Nephron (organoid): ENCODE measurements around the gene ZNF581.
A peak's percentile ranks its signal among the peaks of the same experiment; 100 is the strongest.

Experiments
- H3K27ac Mint-ChIP-seq, 3 experiments: 2 replicates each; pipeline ENCODE4 v1.8.0; 2020; ENCODE audit warnings: mixed read lengths in 3 of 3, mild to moderate bottlenecking in 2 of 3, moderate library complexity in 1 of 3
- H3K27me3 Mint-ChIP-seq: 2 replicates; pipeline ENCODE4 v1.8.0; 2021; ENCODE audit warnings: low read depth, mild to moderate bottlenecking, moderate library complexity, mixed read lengths
- H3K36me3 Mint-ChIP-seq: 2 replicates; pipeline ENCODE4 v1.8.0; 2020; ENCODE audit warnings: low read depth, mixed read lengths
- H3K4me1 Mint-ChIP-seq: 2 replicates; pipeline ENCODE4 v1.8.0; 2020; ENCODE audit warnings: mixed read lengths
- H3K4me3 Mint-ChIP-seq, 3 experiments: 2 replicates each; pipeline ENCODE4 v1.8.0; 2020; ENCODE audit warnings: mild to moderate bottlenecking in 3 of 3, mixed read lengths in 3 of 3, moderate library complexity in 2 of 3
- H3K9me3 Mint-ChIP-seq: 2 replicates; pipeline ENCODE4 v1.8.0; 2020; ENCODE audit warnings: mixed read lengths
- TF ChIP-seq, protein P1 (sequence below), 3 experiments: fragments of 200-600 bp; sonication (generic); IDR thresholded peaks; one replicate each; pipeline ENCODE4 v1.5.0; 2021; ENCODE audit warnings: antibody characterized with exemption in 3 of 3; ENCODE audit not compliant: unreplicated experiment in 3 of 3

Gene ZNF581

DNA sequence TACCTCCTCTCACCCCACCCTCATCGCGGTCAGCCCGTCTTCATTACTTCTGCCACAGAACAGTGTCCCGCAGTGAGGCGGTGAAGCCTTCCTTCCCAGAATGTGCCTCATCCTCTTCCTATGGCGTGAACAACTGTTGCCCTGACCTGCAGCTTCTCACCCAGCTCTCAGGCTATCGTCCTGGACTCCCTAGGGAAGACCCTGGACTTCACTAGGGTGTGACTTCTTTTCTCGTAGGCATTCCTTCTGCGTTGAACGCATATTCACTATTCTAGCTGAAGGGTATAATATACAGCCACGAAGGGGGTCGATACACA is 37.0 kb upstream of the ZNF581 start:
- TF ChIP-seq, protein P1, sequence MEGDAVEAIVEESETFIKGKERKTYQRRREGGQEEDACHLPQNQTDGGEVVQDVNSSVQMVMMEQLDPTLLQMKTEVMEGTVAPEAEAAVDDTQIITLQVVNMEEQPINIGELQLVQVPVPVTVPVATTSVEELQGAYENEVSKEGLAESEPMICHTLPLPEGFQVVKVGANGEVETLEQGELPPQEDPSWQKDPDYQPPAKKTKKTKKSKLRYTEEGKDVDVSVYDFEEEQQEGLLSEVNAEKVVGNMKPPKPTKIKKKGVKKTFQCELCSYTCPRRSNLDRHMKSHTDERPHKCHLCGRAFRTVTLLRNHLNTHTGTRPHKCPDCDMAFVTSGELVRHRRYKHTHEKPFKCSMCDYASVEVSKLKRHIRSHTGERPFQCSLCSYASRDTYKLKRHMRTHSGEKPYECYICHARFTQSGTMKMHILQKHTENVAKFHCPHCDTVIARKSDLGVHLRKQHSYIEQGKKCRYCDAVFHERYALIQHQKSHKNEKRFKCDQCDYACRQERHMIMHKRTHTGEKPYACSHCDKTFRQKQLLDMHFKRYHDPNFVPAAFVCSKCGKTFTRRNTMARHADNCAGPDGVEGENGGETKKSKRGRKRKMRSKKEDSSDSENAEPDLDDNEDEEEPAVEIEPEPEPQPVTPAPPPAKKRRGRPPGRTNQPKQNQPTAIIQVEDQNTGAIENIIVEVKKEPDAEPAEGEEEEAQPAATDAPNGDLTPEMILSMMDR (IDR thresholded peaks at IDR 0.05; ENCODE audit: unreplicated experiment in 3 of 3), result peak; percentile 7 to 20 (median 17)
- no peaks in the 10 kb centered on the region for H3K27me3 Mint-ChIP-seq
- H3K4me3 Mint-ChIP-seq, result peak overlapping the region; percentile 97 to 99 (median 99)
- H3K27ac Mint-ChIP-seq, result peak overlapping the region; percentile 96 to 99 (median 99)
- no peaks in the 10 kb centered on the region for H3K9me3 Mint-ChIP-seq
- peaks cover 36% of the 10 kb centered on the region for H3K36me3 Mint-ChIP-seq
- peaks cover 21% of the 10 kb centered on the region for H3K4me1 Mint-ChIP-seq

DNA sequence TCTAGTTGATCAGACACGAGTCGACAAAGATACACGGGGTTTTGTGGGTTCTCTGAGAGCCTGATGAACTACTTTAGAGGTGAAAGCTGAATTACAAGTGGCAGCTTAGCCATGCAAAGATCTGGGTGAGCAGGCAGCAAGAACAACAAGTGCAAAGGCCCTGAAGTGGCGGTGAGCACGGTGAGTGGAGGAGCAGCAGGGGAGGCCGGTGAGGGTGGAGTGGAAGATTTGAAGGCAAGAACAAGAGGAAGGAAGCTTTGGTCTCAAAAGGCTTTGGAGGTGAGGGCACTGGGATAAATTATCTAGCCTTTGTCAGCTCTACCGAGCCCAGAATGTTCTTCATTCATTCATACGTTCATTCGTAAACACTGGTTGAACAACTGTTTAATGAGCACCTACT is 36.6 kb upstream of the ZNF581 start:
- H3K36me3 Mint-ChIP-seq, result peaks cover 39% of the 10 kb centered on the region

DNA sequence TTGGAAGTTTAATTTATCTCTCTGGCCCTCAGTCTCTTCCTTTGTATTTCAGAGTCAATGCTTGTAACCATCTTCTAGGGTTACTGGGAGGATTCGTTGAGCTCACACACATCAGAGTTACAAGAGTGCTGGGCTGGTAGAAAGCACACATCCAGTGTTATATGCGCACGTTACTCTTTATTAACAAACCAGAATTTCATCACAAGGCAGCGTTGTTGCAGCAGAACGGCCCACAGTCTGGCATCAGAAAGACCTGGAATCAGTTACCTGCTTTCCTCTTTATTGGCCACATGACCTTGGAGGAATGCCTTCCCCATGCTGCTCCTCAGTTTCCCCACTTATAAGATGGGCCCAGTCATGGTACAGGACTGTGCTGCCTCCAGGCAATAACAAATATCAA is 34.1 kb upstream of the ZNF581 start:
- H3K4me3 Mint-ChIP-seq, result peak overlapping the region in 2 of 3 experiments; percentile 16 to 54
- peaks cover 54% of the 10 kb centered on the region for H3K36me3 Mint-ChIP-seq
- TF ChIP-seq, protein P1 (IDR thresholded peaks at IDR 0.05; ENCODE audit: unreplicated experiment in 3 of 3), result no peak
- H3K4me1 Mint-ChIP-seq, result peaks cover 21% of the 10 kb centered on the region
- no peaks in the 10 kb centered on the region for H3K27me3 Mint-ChIP-seq
- no peak overlapping the region for H3K27ac Mint-ChIP-seq
- H3K9me3 Mint-ChIP-seq, result no peaks in the 10 kb centered on the region

More for the DNA sequence above, 36.6 kb upstream of the ZNF581 start:
- Mint-ChIP-seq H3K4me3 (peak overlapping the region; percentile 97 to 99 (median 99)), H3K27ac (peak overlapping the region; percentile 96 to 99 (median 99)), H3K4me1 (peaks cover 21% of the 10 kb centered on the region), H3K9me3 (no peaks in the 10 kb centered on the region), H3K27me3 (no peaks in the 10 kb centered on the region)
- TF ChIP-seq, protein P1 (IDR thresholded peaks at IDR 0.05; ENCODE audit: unreplicated experiment in 3 of 3), result no peak

DNA sequence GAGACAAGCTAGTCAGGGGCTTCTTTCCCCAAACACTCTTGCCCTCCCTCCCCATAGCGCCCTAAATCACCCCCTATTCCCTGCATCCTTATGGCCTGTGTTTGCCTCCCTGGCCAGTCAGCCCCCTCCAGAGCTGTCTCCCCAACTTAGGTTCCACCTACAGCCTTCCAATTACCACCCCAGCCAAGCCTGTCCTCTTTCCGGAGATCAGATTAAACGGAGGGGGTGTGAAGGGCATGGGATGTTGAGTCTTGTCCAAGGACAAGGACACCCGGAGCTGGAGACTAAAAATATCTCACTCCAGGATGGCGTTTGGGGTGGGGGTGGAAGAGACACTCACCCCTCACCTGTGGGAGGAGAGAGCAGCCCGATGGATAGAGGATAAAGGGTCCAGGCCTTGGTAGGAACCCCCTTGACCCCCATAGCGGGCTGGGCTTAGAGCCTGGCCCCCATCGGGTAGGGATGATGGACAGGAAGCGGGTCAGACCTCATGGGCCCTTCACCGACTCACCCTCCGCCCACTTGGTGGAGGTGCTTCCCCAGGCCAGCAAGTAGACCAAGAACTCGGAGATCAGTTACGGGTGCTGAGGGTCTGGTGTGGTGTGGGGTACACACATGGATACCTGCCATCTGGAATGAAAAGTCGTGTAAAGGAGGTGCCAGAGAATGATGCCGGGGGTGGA is 32.0 kb upstream of the ZNF581 start:
- Mint-ChIP-seq H3K9me3 (no peaks in the 10 kb centered on the region), H3K36me3 (peaks cover 57% of the 10 kb centered on the region), H3K4me3 (no peak overlapping the region), H3K27me3 (no peaks in the 10 kb centered on the region), H3K27ac (peak overlapping the region in 1 of 3 experiments; percentile 65), H3K4me1 (peaks cover 12% of the 10 kb centered on the region)
- TF ChIP-seq, protein P1 (IDR thresholded peaks at IDR 0.05; ENCODE audit: unreplicated experiment in 3 of 3), result no peak

DNA sequence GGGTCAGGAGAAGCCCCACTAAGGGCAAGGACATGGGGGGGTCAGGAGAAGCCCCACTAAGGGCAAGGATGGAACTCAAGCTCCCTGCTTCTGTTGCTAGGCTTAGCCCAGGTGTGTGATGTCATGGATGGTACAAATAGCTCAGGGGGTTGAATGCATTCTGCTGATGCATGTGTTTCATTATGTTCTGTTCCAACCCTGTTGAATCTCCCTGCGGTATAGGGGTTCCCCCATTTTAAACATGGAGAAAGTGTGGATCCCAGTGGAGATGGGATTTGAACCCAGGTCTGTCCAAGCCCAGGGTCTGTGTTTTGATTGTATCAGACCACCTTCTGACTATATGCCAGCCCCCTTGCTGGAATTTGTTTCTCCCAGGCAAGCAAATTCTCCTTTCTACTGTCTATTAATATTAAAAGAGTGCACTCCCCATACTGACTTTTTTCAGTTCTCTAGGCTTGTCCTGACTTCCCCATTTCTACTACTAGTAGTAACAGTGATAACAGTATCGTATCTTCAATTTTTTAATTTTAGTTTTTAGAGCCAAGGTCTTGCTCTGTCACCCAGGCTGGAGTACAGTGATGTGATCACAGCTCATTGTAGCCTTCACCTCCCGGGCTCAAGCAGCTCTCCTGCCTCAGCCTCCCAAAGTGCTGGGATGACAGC is 31.3 kb upstream of the ZNF581 start:
- peaks cover 58% of the 10 kb centered on the region for H3K36me3 Mint-ChIP-seq
- H3K27me3 Mint-ChIP-seq, result no peaks in the 10 kb centered on the region
- peaks cover 5% of the 10 kb centered on the region for H3K4me1 Mint-ChIP-seq
- H3K4me3 Mint-ChIP-seq, result no peak overlapping the region
- peak overlapping the region in 1 of 3 experiments; percentile 65 for H3K27ac Mint-ChIP-seq
- no peaks in the 10 kb centered on the region for H3K9me3 Mint-ChIP-seq
- TF ChIP-seq, protein P1 (IDR thresholded peaks at IDR 0.05; ENCODE audit: unreplicated experiment in 3 of 3), result no peak
